ENCODE measurements around the gene NUBP2. TPM values are rescaled to one million over a fixed set of nuclear protein-coding genes. Genes with fewer than 3 reads are reported as not detected.

The NUBP2 gene
- total RNA-seq, 4 donors from 2014 or later = 15.3 to 165 (median 59.6) TPM

DNA sequence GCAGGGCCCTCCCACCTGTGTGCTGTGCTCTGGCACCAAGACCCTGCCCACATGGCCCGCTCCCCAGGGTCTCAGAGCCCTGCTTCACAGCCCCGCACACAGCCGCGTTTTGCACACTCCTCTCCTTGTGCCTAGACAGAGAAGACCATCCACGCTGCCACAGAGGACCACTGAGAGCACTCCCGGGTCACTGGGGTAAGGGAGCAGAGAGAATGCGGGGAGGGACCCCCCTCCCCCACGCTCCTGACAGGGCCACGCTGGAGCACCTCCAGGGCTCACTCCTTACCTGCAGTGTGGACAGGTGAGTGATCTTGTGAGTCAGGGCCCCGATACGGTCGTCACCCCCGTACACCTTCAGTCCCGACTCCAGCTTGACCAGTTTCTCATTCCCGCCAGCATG is 36.9 kb downstream of the NUBP2 start:
- H3K4me3 ChIP-seq = no peak overlapping the region
- DNase-seq = no peak
- H3K27ac ChIP-seq = no peak overlapping the region
- H3K36me3 ChIP-seq = peaks cover 0 to 35% (median 3%) of the 10 kb centered on the region in 4 donors
- intact Hi-C loops (cut with DNase I; ENCODE audit: low total_unique reads) (no loop called here), in situ Hi-C loops (cut with MboI; ENCODE audit: low pct_ligation_motif_present in 1 of 4, low pct_unique_long_range_greater_than_20kb in 1 of 4, low sequenced_read_pairs in 3 of 4) (no loop called here)
- 93 to 97% methylated on average over 7 to 15 of the region's 15 CpGs for WGBS, 2 donors (ENCODE audit: low coverage in 1 of 2)
- no peaks in the 10 kb centered on the region for H3K9me3 ChIP-seq
- TF ChIP-seq, protein P1, sequence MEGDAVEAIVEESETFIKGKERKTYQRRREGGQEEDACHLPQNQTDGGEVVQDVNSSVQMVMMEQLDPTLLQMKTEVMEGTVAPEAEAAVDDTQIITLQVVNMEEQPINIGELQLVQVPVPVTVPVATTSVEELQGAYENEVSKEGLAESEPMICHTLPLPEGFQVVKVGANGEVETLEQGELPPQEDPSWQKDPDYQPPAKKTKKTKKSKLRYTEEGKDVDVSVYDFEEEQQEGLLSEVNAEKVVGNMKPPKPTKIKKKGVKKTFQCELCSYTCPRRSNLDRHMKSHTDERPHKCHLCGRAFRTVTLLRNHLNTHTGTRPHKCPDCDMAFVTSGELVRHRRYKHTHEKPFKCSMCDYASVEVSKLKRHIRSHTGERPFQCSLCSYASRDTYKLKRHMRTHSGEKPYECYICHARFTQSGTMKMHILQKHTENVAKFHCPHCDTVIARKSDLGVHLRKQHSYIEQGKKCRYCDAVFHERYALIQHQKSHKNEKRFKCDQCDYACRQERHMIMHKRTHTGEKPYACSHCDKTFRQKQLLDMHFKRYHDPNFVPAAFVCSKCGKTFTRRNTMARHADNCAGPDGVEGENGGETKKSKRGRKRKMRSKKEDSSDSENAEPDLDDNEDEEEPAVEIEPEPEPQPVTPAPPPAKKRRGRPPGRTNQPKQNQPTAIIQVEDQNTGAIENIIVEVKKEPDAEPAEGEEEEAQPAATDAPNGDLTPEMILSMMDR (IDR thresholded peaks at IDR 0.05) = no peak
- no peak for TF ChIP-seq EP300 (IDR thresholded peaks at IDR 0.05; ENCODE audit: low read depth)
- no peak for TF ChIP-seq POLR2A (IDR thresholded peaks at IDR 0.05)
- no peak for TF ChIP-seq POLR2AphosphoS5 (IDR thresholded peaks at IDR 0.05)
- no peaks in the 10 kb centered on the region for H3K27me3 ChIP-seq
- peaks cover 0 to 3% (median 1%) of the 10 kb centered on the region in 4 donors for H3K4me1 ChIP-seq

DNA sequence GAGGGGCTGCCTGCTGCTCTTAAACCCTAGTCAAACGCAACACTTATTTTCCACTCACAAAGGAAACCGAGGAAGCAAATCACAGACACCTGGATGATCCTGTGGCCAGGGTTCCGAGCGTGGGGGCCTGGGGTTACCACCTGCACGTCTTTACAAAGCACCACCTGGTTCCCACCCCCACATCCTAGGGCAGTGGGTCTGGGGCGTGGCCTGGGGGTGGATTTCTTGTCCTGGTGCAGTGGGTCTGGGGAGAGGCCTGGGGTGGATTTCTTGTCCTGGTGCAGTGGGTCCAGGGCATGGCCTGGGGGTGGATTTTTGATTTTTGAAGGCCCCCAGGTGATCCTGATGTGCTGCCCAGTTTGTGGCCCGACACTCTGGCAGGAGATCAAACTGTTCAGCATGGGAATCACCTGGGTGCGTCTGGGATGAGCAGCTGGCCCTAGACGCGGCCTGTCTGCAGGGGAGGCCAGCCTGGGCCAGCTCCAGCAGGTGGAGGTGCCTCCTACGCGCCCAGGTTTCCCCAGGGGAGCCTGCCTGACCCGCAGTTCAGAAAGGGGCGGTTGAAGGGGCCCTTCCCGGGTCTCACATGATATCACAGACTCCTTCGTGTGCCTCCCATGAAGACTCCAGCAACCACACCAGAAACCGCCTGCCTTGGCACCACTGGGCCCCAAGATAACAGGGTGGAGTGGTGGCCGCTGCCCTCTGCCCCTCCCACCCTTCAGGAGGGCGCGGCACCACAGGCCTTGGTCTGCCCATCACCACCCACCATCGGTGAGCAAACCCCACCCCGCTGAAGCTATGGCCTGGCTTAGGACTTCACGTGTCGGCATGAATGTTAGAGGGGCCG is 37.6 kb downstream of the NUBP2 start:
- no peak overlapping the region for H3K27ac ChIP-seq
- in situ Hi-C loops (cut with MboI; ENCODE audit: low pct_ligation_motif_present in 1 of 4, low pct_unique_long_range_greater_than_20kb in 1 of 4, low sequenced_read_pairs in 3 of 4) (no loop called here), intact Hi-C loops (cut with DNase I; ENCODE audit: low total_unique reads) (no loop called here)
- H3K4me3 ChIP-seq = no peak overlapping the region
- peaks cover 3 to 10% (median 7%) of the 10 kb centered on the region in 4 donors for H3K4me1 ChIP-seq
- peaks cover 0 to 35% (median 3%) of the 10 kb centered on the region in 4 donors for H3K36me3 ChIP-seq
- TF ChIP-seq POLR2A (IDR thresholded peaks at IDR 0.05) = no peak
- TF ChIP-seq POLR2AphosphoS5 (IDR thresholded peaks at IDR 0.05) = no peak
- TF ChIP-seq EP300 (IDR thresholded peaks at IDR 0.05; ENCODE audit: low read depth) = no peak
- TF ChIP-seq, protein P1 (IDR thresholded peaks at IDR 0.05) = no peak
- H3K27me3 ChIP-seq = no peaks in the 10 kb centered on the region
- H3K9me3 ChIP-seq = no peaks in the 10 kb centered on the region
- 89% methylated on average over 25 of the region's 25 CpGs; no CpG with 5 or more reads in 1 of the 2 donors for WGBS, 2 donors (ENCODE audit: low coverage in 1 of 2)
- no peak for DNase-seq

DNA sequence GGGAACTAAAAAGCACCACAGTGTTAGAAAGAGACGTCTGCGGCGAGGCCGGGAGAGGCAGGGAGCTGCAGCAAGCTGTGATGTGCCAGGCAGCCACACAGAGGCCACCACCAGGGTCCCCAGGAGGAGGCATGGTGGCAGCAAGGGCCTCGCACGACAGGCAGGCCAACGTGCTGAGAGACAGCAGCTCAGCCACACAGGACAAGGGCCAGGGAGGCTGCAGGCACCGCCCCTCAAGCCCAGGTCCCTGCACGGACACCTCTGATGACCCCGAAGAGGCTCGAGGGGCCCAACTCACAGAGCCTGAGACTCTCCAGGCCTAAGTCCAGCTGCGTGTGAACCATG is 38.2 kb downstream of the NUBP2 start:
- intact Hi-C loops (cut with DNase I; ENCODE audit: low total_unique reads) = no loop called here
- H3K36me3 ChIP-seq = peaks cover 0 to 35% (median 3%) of the 10 kb centered on the region in 4 donors
- no peak for DNase-seq

More for the DNA sequence above, 38.2 kb downstream of the NUBP2 start:
- Histone ChIP-seq H3K4me1 (peaks cover 9 to 15% (median 13%) of the 10 kb centered on the region in 4 donors), H3K27me3 (no peaks in the 10 kb centered on the region), H3K4me3 (no peak overlapping the region), H3K27ac (no peak overlapping the region), H3K9me3 (no peaks in the 10 kb centered on the region)
- 91% methylated on average over 12 of the region's 12 CpGs; no CpG with 5 or more reads in 1 of the 2 donors for WGBS, 2 donors (ENCODE audit: low coverage in 1 of 2)
- in situ Hi-C loops (cut with MboI; ENCODE audit: low pct_ligation_motif_present in 1 of 4, low pct_unique_long_range_greater_than_20kb in 1 of 4, low sequenced_read_pairs in 3 of 4) = no loop called here
- TF ChIP-seq POLR2A (IDR thresholded peaks at IDR 0.05) (no peak), EP300 (IDR thresholded peaks at IDR 0.05; ENCODE audit: low read depth) (no peak), POLR2AphosphoS5 (IDR thresholded peaks at IDR 0.05) (no peak)
- TF ChIP-seq, protein P1 (IDR thresholded peaks at IDR 0.05) = no peak

Data from transverse colon (tissue), 4 donors.